HG02981 (cell line): Measurements from ENCODE around the gene PCK2.

ENCODE experiments used
- ATAC-seq: cut with Tn5 transposase; IDR thresholded peaks from one replicate; pipeline ENCODE4 v1.9.1; 2021; ENCODE audit warnings: mild to moderate bottlenecking, moderate library complexity; ENCODE audit not compliant: unreplicated experiment

Gene PCK2

DNA sequence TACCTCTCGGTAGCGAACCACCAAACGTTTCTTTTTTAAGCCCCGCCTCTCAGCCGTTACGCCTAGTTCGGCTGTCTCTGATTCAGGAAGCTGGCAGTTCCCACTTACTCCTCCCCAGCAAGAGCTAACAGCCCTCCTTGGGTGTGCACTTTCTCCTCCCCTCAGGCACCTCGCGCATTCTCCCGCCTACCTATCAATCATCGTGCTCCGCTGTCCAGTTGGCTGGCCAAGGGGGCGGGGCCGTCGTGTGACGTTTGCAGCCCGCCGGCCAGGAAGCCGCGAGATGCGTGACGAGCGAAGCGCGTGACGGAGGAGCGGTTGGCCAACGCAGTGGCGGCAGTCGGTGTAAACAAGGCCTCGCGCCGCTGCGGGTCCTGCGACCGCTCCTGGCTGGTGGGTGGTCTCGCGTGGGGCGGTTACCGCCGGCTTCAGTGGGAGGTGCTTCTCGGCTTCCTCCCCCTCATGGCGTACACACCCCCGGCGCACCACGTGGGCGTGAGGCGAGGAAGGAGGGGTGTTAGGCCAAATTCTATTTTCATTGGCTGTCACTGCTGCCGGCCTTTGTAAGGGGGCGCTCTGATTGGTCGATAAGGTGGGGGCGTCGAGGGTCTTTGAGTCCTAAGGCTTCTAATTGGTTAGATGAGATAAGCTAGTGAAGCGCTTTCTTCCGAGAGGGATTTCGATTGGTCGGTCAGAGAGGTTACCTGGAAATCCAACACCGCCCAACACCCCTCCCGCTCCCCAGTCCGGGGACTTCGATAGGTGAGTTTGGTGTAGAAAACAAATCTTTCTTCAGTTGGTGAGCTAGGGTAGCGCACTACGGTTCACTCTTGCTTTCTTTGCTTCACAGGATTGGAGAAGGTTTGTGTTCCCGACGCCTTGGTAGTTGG is 20.7 kb downstream of the PCK2 start, which contains the start of the genes DCAF11 and NRL:
TSS of gene DCAF11 (plus strand) at position 246 of the 890 bp plus-strand sequence. CDS start 818 bp downstream, outside the sequence.
TSS of gene NRL (minus strand) at position 418 of the 890 bp plus-strand sequence. CDS start 32,101 bp downstream, outside the sequence.
- peak; percentile 81 for ATAC-seq

DNA sequence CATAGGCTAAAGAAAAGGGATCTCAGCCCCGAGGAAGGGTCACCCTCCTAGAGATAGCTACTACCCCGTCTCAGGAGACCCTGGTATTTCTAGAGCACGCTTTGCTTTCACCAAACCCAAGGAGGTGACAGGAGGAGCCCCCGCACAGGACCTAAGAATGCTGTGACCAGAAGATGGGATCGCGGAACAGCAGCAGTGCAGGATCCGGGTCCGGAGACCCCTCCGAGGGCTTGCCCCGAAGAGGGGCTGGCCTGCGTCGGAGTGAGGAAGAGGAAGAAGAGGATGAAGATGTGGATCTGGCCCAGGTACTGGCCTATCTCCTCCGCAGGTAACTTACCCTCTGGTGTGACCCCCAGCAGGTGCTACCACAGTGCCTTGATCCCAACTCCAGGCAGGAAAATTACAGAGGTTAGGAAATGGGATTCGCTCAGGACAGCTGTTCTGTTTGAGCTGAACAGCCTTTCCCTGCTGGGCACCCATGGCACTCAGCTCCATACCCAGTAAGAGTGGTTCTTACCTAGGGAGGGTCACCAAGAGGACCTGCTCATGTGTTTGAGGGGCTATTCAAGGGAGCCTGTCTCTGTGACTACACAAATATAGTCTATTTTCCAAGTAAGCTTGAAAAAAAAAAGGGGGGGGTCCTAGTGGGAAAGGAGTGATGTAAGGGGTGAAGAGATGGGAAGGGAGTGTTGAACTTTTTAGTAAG is 21.5 kb downstream of the PCK2 start:
- ATAC-seq = no peak

DNA sequence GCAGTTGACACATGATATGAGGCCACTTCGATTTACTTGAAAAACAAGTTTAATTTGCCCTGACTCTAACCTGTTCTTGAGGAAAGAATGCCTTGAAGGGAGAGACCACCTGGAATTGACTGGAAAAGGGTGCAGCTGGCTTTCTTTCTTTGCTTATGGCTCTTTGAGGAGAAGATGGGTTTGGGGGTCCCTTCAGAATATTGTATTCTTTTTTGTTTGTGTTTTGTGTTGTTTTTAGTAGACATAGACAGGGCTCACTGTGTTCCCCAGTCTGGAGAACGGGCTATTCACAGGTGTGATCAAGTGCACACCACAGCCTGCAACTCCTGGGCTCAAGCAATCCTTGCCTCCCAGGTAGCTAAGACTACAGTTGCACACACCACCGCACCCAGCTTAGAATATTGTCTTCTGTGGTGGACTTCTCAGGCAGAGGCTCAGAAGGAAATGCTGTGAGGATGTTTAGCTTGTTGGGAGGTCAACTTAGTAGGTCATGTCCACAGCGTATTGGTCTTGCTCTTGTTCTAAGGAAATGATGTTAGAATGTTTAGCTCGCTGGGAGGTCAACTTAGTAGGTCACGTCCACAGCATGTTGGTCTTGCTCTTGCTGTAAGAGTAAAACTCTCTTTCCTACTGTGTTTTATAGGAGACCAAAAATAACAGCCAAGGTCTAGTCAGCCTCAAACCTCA is 22.2 kb downstream of the PCK2 start:
- ATAC-seq = no peak

DNA sequence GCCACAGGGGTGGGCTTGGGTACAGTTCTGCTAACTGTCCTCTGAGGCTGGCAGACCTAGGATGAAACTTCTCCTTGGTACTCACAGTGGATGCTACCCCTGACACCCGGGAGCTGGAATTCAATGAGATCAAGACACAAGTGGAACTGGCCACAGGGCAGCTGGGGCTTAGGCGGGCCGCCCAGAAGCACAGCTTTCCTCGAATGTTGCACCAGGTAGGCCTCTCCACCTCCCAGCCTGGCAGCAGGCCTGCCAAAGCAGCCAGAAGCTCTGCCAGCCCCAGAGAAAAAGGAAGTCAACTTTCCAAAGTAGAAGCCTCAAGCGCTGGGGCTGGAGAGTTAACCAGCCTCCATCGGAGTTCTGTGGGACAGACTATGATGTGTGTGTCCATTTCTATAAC is 23.1 kb downstream of the PCK2 start:
- ATAC-seq = no peak

DNA sequence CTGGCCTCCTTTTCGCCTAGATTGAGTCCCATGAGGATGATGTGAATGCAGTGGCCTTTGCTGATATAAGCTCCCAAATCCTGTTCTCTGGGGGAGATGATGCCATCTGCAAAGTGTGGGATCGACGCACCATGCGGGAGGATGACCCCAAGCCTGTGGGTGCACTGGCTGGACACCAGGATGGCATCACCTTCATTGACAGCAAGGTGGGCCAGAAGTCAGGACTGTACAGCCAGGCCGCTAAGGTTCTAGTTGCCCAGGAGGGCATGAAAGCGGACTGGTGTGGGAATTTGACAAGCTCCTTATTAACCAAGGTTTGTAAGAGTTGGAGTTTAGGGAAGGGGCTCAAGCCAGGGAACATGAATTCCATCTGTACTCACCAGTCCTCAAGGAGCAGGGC is 25.6 kb downstream of the PCK2 start:
- ATAC-seq = no peak

DNA sequence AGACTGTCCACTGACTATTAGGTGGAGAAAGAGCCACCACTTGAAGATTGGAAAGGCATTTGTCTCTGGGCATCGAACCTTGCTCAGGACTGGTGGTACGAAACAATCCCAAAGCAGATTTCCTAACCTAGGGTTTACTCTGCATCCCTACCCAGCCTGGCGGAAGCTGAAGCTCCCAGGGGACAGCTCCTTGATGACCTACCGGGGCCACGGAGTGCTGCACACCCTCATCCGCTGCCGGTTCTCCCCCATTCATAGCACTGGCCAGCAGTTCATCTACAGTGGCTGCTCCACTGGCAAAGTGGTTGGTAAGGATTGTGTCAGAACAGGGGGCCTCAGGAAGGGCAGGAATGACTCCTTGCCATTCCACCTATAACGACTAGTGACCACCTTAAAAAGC is 27.1 kb downstream of the PCK2 start:
- no peak for ATAC-seq

DNA sequence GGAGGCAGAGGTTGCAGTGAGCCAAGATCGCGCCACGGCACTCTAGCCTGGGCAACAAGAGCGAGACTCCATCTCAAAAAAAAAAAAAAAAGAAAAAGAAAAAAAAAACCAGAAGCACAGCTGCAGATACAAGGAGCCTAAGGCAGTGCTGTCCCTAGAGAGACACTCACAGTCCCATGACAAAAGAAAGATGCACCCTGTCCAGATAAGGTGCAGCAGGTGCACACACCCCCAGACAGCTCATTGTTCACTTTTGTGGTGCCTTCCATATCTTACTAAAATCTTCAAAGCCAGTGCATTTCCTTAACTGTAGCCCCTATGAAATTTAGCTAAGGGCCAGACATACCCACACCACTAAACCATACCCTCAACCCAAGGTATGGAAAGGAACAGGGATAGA is 28.3 kb downstream of the PCK2 start:
- ATAC-seq = no peak

DNA sequence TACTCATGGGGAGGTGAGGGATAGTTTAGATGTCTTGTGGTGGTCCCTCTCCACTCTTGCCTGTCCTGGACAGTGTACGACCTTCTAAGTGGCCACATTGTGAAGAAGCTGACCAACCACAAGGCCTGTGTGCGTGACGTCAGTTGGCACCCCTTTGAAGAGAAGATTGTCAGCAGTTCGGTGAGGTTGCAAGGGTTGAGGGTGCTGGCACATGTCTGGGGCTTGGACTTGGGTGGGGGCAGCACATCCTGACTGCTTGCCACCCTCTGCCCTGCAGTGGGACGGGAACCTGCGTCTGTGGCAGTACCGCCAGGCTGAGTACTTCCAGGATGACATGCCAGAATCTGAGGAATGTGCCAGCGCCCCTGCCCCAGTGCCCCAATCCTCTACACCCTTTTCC is 28.8 kb downstream of the PCK2 start:
- no peak for ATAC-seq

DNA sequence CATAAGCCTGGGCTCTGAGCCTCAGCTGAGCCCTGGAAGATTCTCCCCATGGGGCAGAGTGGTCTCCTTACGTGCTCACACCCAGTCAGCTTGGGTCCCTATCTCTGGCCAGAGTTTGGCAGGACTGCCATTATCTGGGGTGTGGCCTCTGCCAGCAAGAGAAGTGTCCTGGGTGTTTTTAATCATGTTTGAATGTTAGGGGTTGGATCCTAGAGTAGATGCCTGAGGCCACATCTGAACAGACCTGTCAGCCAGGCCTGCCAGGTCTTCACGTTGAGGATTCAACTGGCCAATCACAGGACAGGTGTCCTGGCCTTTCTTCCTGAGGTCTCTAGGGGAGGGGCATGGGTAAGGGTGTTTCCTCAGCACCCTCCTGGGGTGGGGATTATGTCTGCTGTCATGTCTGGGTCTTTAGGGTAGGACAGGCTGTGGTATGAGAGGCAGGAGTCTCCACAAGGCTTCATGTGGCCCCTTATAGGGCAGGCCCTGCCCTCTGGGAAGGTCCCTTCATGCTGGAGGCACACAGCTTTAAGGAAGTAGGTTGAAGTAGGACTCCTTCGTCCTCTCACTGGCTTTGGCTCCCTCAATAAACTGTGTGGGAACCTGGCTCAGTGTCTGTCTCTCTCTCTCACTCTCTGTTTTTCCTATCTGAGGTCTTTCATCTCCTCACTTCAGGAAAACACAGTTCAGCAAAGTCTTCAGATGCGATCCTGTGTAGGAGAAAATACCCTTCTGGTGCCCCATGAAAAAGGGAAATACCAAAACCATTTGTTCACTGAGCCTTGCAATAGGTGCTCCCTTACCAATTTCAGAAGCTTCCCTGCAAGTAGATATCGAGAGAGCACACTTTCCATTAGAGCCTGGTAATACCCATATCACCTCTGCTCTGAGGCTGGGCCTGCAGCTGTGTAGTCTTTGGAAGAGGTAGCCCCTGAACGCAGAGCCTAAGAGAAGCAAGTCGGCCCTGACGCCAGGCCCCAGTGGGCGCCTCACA is 29.6 kb downstream of the PCK2 start:
- ATAC-seq = peak; percentile 45

DNA sequence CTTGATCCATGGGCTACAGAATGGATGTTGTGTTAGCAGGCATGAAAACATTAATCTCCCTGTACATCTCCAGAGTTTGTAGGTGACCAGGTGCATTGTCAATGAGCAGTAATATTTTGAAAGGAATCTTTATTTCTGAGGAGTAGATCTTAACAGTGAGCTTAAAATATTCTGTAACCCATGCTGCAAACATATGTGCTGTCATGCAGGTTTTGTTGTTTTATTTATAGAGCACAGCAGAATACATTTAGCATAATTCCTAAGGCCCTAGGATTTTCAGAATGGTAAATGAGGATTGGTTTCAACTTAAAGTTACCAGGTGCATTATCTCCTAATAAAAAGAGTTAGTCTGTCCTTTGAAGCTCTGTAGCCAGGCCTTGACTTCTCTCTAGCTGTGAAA is 32.8 kb downstream of the PCK2 start:
- no peak for ATAC-seq

DNA sequence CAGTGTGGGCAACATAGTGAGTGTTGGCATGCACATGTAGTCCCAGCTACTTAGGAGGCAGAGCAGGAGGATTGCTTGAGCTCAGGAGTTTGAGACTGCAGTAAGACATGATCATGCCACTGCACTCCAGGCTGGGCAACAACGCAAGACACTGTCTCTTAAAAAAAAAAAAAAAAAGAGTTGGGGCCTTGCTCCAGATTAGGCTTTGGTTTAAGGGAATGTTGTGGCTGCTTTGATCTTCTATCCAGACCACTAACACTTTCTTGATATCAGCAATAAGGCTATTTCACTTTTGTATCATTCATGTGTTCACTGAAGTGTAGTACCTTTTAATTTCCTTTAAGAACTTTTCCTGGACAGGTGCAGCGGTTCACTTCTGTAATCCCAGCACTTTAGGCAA is 33.6 kb downstream of the PCK2 start:
- ATAC-seq = no peak

DNA sequence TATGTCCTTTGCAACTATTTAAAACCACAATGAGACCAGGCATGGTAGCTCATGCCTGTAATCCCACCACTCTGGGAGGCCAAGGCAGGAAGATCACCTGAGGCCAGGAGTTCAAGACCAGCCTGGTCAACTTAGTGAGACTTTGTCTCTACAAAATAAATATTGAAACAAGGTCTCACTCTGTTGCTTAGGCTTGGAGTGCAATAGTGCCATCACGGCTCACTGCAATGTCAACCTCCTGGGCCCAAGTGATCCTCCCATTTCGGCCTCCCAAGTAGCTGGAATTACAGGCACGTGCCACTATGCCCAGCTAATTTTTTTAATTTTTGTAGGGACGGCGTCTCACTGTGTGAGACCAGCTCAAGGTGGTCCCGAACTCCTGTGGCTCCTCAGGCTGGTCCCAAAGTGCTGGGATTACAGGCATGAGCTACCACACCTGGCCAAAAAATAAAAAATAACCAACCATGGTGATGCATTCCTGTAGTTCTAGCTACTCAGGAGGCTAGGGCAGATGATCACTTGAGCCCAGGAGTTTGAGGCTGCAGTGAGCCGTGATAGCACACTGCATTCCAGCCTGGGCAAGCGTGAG is 35.4 kb downstream of the PCK2 start:
- ATAC-seq = no peak

DNA sequence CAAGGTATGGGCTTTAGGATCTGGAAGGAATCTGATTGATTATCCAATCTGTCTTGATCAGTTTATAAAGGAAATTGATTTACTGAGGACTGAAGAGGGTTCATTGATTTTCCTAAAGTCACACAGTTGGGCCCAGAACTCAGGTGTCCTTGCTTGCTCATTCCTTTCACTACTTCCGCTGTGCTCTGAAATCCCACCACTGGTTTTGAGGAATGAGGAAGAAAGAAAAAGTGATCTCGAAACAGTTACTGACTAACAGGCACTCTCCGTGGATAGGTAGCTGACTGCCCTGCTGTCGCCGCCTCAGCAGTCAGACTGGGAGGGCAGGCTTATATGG is 36.2 kb downstream of the PCK2 start, which contains the start of gene FITM1:
TSS of gene FITM1 (plus strand) at position 280 of the 337 bp plus-strand sequence. CDS start 905 bp downstream, outside the sequence.
- no peak for ATAC-seq

DNA sequence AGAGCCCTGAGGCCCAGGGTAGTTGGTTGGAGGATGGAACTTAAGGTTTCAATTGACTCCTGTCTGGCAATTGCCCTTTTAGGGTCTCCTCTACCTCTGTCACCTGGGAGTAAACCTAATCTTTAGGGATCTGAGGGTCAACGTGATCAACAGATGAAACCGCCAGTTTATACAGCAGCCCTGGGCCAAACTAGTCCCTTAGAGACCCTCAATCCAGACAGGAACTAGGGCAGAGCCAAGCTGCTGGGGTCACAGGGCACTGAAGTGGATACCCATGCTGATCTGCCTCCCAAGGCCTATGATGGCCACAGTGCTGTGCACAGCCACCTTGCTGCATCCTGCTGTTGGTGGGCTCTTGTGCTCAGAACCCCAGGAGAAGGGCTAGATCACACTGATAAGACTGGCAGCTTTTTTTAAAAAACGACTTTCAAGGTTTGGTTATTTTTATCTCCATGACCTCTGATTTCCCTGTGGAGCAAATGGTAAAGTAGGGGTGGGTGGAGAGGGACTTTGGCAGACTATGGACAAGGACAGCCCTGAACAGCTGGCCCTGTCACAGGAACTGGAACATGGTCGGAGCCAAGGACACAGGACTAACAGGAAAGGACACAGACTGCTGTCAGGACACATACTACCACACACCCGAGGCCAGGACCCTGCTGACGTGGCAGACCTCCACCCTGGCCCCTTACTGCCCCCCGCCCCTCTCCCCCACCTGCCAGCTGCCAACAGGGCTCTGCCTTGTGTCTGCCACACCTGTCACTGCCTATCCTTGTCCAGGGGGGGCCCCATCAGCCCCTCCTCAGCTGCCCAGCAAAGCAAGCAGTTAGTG is 36.8 kb downstream of the PCK2 start:
- no peak for ATAC-seq

DNA sequence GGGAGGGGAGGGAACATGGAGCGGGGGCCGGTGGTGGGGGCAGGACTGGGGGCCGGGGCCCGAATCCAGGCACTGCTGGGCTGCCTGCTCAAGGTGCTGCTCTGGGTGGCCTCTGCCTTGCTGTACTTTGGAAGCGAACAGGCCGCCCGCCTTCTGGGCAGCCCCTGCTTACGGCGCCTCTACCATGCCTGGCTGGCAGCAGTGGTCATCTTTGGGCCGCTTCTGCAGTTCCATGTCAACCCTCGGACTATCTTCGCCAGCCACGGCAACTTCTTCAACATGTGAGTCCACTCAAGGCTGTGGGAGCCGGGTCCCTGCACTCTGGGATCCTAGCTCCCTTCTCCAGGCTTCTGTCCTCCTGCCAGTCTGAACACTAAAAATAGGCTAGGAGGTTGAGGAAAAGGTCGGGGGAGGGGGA is 37.4 kb downstream of the PCK2 start:
- ATAC-seq = no peak

DNA sequence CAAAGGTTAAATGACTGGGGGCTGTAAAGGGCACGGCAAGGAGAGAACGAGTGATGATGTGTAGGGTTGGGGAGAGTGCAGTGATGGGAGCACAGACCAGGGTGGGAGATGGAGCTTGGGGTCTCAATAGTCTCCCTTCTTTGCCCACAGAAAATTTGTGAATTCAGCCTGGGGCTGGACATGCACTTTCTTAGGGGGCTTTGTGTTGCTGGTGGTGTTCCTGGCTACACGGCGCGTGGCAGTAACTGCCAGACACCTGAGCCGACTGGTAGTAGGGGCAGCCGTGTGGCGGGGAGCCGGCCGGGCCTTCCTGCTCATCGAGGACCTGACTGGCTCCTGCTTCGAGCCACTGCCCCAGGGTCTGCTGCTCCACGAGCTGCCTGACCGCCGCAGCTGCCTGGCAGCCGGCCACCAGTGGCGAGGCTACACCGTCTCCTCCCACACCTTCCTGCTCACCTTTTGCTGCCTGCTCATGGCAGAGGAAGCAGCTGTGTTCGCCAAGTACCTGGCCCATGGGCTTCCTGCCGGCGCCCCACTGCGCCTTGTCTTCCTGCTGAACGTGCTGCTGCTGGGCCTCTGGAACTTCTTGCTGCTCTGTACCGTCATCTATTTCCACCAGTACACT is 38.1 kb downstream of the PCK2 start:
- no peak for ATAC-seq

DNA sequence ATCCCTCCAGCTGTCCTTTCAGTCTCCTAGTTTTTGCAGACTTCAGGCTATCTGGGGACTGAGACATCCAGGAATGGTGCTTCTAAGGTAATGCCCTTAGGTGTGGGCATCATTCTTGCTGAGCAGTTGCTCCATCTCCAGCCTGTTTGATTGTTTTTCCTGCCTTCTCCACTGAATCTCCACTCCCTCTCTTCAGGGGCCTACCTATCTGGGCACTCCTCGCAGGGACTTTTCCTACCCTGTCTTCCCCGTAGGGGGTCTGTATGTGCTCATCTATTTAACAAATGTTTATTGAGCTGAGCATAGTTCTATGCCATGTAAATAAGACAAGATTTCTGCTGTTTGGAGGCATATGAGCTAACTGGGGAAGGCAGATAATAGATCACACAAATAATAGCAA is 38.9 kb downstream of the PCK2 start:
- no peak for ATAC-seq

DNA sequence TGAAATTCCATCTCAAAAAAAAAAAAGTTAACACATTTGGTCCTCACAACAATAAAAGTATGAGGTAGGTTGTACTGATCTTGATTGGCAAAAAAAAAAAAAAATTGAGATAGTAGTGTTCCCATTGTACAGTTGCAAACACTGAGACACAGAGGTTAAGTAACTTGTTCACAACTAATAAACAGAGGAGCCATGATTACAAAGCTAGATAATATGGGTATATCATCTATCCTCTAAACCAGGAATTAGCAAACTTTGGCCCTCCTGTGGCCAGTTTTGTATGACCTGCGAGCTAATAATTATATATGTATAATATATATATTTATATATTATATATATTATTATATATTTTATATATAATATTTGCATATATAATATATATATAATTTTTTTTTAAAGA is 39.6 kb downstream of the PCK2 start:
- no peak for ATAC-seq

DNA sequence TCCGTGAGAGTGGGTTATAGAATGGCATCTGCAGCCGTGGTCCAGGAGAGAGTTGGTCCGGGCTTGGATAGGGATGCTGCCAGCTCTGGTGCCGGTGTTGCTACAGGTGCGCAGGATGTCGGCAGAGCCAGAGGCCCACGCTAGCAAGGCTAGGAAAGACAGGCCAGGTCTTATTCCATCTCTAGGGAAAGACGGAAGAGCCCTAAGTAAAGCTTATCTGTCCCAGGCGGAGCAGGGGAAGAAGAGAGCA is 41.4 kb downstream of the PCK2 start:
- ATAC-seq = no peak
